Activated CD8-positive, alpha-beta memory T cell treated with anti-CD3 and anti-CD28 coated beads for 1 hour (primary cell): Measurements from ENCODE around the gene CACNA1B.
"Not testable (repeated sequence)": the region's sequence is repeated elsewhere in the genome, so short reads cannot be mapped to it uniquely, and the experiment has no call there.

Experiments used
- DNase-seq, 2 donors: peaks; one replicate each; pipeline ENCODE4 v3.0.0-alpha.2; 2020; ENCODE audit warnings: low read depth in 1 of 2; ENCODE audit errors: extremely low read depth in 1 of 2

The CACNA1B gene

GRCh38 chr9:138068601-138069035 is 191.0 kb downstream of the CACNA1B start:
- no peak for DNase-seq

GRCh38 chr9:138069731-138070456 is 192.3 kb downstream of the CACNA1B start:
- DNase-seq, result no peak

GRCh38 chr9:138070815-138071214 is 193.2 kb downstream of the CACNA1B start:
- no peak for DNase-seq

GRCh38 chr9:138071292-138071691 is 193.7 kb downstream of the CACNA1B start:
- DNase-seq, result no peak

- DNase-seq, result no peak
Observed at GRCh38 chr9:138071731-138072130, 194.1 kb downstream of the CACNA1B start.

- DNase-seq, result no peak
Observed at GRCh38 chr9:138072161-138072842, 194.7 kb downstream of the CACNA1B start.

- DNase-seq, result no peak
Observed at GRCh38 chr9:138072897-138073296, 195.3 kb downstream of the CACNA1B start.

- no peak for DNase-seq
Observed at GRCh38 chr9:138073408-138073807, 195.8 kb downstream of the CACNA1B start.

GRCh38 chr9:138073808-138074207 is 196.2 kb downstream of the CACNA1B start:
- DNase-seq, result no peak

- no peak for DNase-seq
Observed at GRCh38 chr9:138074516-138074915, 196.9 kb downstream of the CACNA1B start.

- no peak for DNase-seq
Observed at GRCh38 chr9:138075496-138075895, 197.9 kb downstream of the CACNA1B start.

GRCh38 chr9:138075961-138076649 is 198.5 kb downstream of the CACNA1B start:
- no peak for DNase-seq

GRCh38 chr9:138076650-138077009 is 199.0 kb downstream of the CACNA1B start:
- no peak for DNase-seq

- DNase-seq, result no peak
Observed at GRCh38 chr9:138077126-138077525, 199.5 kb downstream of the CACNA1B start.

- DNase-seq, result no peak
Observed at GRCh38 chr9:138077898-138078540, 200.4 kb downstream of the CACNA1B start.

GRCh38 chr9:138078846-138079245 is 201.3 kb downstream of the CACNA1B start:
- DNase-seq, result no peak

- DNase-seq, result no peak
Observed at GRCh38 chr9:138080979-138081378, 203.4 kb downstream of the CACNA1B start.

GRCh38 chr9:138082918-138083636 is 205.5 kb downstream of the CACNA1B start:
- no peak for DNase-seq

GRCh38 chr9:138083873-138084272 is 206.3 kb downstream of the CACNA1B start:
- DNase-seq, result no peak

- DNase-seq, result no peak
Observed at GRCh38 chr9:138085568-138085967, 208.0 kb downstream of the CACNA1B start.

- DNase-seq, result not testable (repeated sequence)
Observed at GRCh38 chr9:138092057-138092456, 214.5 kb downstream of the CACNA1B start.
